AG04449 (cell line): ENCODE data around the gene C12orf57.

ENCODE experiments used
- CTCF ChIA-PET: fragments of 350-600 bp; formaldehyde crosslinking; extraction: SDS; loops from one replicate; lab custom pipeline; 2021; ENCODE audit warnings: antibody characterized with exemption; lab: Yijun Ruan, JAX
- POLR2A ChIA-PET: fragments of 400-600, 350-600 bp; formaldehyde crosslinking; extraction: SDS; loops from one replicate; lab custom pipeline; 2020; ENCODE audit warnings: antibody characterized with exemption, inconsistent platforms; lab: Yijun Ruan, JAX
- DNase-seq: peaks from one replicate; pipeline ENCODE4 v3.0.0-alpha.2; 2010; ENCODE audit warnings: low read depth, low spot score
- H3K4me3 ChIP-seq: 2 replicates; pipeline ENCODE4 v1.5.1; 2011; ENCODE audit warnings: low read depth, mild to moderate bottlenecking, control low read depth, low read length
- TF ChIP-seq, protein P1 (sequence below): IDR thresholded peaks from one replicate; pipeline ENCODE4 v1.5.1; 2011; ENCODE audit warnings: mild to moderate bottlenecking, moderate library complexity, low read length, control low read depth, inconsistent platforms; ENCODE audit not compliant: insufficient read depth; ENCODE audit errors: missing control alignments

C12orf57 gene

GRCh38 chr12:6953442-6954315 is 9.9 kb downstream of the C12orf57 start:
- CTCF ChIA-PET: interaction anchor here (0.8 to 13.5 kb wide), 7 partner anchors 6 to 155 kb away, joined by 3 to 226 read pairs (median 6); partner anchors contain the start of genes C12orf57, C1R, C1RL and PTPN6
- no peak overlapping the region for H3K4me3 ChIP-seq
- TF ChIP-seq, protein P1, sequence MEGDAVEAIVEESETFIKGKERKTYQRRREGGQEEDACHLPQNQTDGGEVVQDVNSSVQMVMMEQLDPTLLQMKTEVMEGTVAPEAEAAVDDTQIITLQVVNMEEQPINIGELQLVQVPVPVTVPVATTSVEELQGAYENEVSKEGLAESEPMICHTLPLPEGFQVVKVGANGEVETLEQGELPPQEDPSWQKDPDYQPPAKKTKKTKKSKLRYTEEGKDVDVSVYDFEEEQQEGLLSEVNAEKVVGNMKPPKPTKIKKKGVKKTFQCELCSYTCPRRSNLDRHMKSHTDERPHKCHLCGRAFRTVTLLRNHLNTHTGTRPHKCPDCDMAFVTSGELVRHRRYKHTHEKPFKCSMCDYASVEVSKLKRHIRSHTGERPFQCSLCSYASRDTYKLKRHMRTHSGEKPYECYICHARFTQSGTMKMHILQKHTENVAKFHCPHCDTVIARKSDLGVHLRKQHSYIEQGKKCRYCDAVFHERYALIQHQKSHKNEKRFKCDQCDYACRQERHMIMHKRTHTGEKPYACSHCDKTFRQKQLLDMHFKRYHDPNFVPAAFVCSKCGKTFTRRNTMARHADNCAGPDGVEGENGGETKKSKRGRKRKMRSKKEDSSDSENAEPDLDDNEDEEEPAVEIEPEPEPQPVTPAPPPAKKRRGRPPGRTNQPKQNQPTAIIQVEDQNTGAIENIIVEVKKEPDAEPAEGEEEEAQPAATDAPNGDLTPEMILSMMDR: no peak
- POLR2A ChIA-PET: no interaction called here
- no peak for DNase-seq

- no peak overlapping the region for H3K4me3 ChIP-seq
- DNase-seq: no peak
- ChIA-PET CTCF (interaction anchor here (0.8 to 13.5 kb wide), 5 partner anchors 7 to 155 kb away, joined by 3 to 226 read pairs (median 5); partner anchors contain the start of genes C12orf57, C1RL, PTPN6 and RNU7-1), POLR2A (no interaction called here)
- TF ChIP-seq, protein P1: no peak
Observed at GRCh38 chr12:6954316-6955107, 10.7 kb downstream of the C12orf57 start.

GRCh38 chr12:6955108-6956020 is 11.5 kb downstream of the C12orf57 start:
- TF ChIP-seq, protein P1: no peak
- no peak overlapping the region for H3K4me3 ChIP-seq
- ChIA-PET POLR2A (interaction anchor here (0.9 kb wide), 1 partner anchor 11 kb away, joined by 7 read pairs; the partner anchor contains the start of genes C12orf57 and RNU7-1), CTCF (interaction anchor here (0.7 to 13.5 kb wide), 6 partner anchors 8 to 31 kb away, joined by 3 to 226 read pairs (median 6); partner anchors contain the start of genes C12orf57, PTPN6 and RNU7-1)
- no peak for DNase-seq

DNA sequence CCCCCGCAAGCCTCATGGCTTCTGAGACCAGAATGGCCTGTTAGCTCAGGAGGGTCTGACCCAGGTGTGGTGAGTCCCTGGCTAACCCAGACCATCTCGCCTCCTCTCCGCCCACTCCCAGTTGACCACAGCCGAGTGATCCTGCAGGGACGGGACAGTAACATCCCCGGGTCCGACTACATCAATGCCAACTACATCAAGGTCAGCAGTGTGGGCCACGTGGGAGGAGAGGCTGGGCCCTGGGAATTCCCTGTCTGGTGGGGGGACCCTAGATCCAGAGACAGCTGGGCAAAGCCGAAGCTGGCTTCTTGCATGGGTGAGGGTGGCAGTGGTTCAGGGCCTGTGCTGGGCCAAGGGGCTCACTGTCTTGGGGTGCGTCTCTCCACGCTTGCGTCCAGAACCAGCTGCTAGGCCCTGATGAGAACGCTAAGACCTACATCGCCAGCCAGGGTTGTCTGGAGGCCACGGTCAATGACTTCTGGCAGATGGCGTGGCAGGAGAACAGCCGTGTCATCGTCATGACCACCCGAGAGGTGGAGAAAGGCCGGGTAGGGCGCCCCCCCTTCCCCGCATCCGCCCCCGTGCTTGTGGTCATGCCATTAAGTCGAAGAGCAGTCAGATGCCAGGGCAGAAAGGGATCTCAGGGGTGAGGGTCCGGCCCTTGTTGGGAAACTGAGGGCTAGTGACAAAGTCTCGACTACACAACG is 12.4 kb downstream of the C12orf57 start:
- POLR2A ChIA-PET: interaction anchor here (0.9 kb wide), 1 partner anchor 12 kb away, joined by 7 read pairs; the partner anchor contains the start of genes C12orf57 and RNU7-1
- CTCF ChIA-PET: interaction anchor here (0.7 to 13.5 kb wide), 7 partner anchors 8 to 156 kb away, joined by 3 to 226 read pairs (median 6); partner anchors contain the start of genes C12orf57, PTPN6 and RNU7-1
- no peak overlapping the region for H3K4me3 ChIP-seq

More for the DNA sequence above, 12.4 kb downstream of the C12orf57 start:
- TF ChIP-seq, protein P1: no peak
- no peak for DNase-seq
